Thyroid gland (tissue), 4 donors: ENCODE measurements around the gene NFE2L2.

Source experiments
- POLR2A ChIP-seq, 2 donors: fragments of 450-650 bp; IDR thresholded peaks; one replicate each; pipeline ENCODE4 v1.6.1; 2017; ENCODE audit warnings: antibody characterized with exemption in 2 of 2, mild to moderate bottlenecking in 2 of 2, moderate library complexity in 1 of 2
- TF ChIP-seq, protein P1 (sequence below), 6 experiments: fragments of 200-600 bp in 3 of 6; fragments of 450-650 bp in 3 of 6; sonication (generic) in 3 of 6; IDR thresholded peaks; one replicate each; pipeline ENCODE4 v1.5.1; 2016 to 2019; ENCODE audit warnings: antibody characterized with exemption in 6 of 6, mild to moderate bottlenecking in 2 of 6, inconsistent platforms in 1 of 6, moderate library complexity in 1 of 6

DNA sequence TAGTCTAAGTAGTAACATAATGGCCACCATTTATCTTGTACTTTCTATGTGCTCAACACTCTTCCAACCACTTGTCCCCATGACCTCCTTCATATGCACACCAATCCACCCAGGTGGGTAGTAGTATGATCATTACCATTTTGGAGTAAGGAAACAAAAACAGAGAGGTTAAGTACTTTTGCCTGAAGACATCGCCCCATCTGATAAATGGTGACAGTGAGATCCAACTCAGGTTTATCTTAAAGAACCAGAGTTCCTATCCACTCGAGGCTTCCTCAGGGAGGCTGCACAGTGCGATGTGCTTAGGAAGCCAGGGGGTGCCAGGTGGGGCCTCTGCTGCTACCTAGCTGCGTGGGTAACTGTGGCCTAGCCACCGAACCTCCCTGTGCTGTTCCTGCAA is 14.1 kb downstream of the NFE2L2 start:
- TF ChIP-seq, protein P1, sequence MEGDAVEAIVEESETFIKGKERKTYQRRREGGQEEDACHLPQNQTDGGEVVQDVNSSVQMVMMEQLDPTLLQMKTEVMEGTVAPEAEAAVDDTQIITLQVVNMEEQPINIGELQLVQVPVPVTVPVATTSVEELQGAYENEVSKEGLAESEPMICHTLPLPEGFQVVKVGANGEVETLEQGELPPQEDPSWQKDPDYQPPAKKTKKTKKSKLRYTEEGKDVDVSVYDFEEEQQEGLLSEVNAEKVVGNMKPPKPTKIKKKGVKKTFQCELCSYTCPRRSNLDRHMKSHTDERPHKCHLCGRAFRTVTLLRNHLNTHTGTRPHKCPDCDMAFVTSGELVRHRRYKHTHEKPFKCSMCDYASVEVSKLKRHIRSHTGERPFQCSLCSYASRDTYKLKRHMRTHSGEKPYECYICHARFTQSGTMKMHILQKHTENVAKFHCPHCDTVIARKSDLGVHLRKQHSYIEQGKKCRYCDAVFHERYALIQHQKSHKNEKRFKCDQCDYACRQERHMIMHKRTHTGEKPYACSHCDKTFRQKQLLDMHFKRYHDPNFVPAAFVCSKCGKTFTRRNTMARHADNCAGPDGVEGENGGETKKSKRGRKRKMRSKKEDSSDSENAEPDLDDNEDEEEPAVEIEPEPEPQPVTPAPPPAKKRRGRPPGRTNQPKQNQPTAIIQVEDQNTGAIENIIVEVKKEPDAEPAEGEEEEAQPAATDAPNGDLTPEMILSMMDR (IDR thresholded peaks at IDR 0.05) = no peak
- no peak for TF ChIP-seq POLR2A (IDR thresholded peaks at IDR 0.05)
